IPS-15b (cell line): ENCODE results near the gene IFI27L1.

Experiments
- H3K27me3 ChIP-seq: one replicate; pipeline ENCODE4 v1.6.1; 2013; ENCODE audit warnings: low read length; ENCODE audit not compliant: control insufficient read depth, insufficient read depth
- H3K36me3 ChIP-seq: one replicate; pipeline ENCODE4 v1.6.1; 2013; ENCODE audit warnings: low read length; ENCODE audit not compliant: control insufficient read depth, insufficient read depth
- H3K4me1 ChIP-seq: one replicate; pipeline ENCODE4 v1.6.1; 2013; ENCODE audit warnings: mild to moderate bottlenecking, low read length; ENCODE audit not compliant: control insufficient read depth, insufficient read depth
- H3K4me3 ChIP-seq: one replicate; pipeline ENCODE4 v1.5.1; 2013; ENCODE audit warnings: low read depth, low read length
- H3K9ac ChIP-seq: one replicate; pipeline ENCODE4 v1.6.1; 2013; ENCODE audit warnings: low read depth, mild to moderate bottlenecking, low read length
- H3K9me3 ChIP-seq: one replicate; pipeline ENCODE4 v1.6.1; 2013; ENCODE audit warnings: mild to moderate bottlenecking, low read length; ENCODE audit not compliant: control insufficient read depth, insufficient read depth

Gene IFI27L1

DNA sequence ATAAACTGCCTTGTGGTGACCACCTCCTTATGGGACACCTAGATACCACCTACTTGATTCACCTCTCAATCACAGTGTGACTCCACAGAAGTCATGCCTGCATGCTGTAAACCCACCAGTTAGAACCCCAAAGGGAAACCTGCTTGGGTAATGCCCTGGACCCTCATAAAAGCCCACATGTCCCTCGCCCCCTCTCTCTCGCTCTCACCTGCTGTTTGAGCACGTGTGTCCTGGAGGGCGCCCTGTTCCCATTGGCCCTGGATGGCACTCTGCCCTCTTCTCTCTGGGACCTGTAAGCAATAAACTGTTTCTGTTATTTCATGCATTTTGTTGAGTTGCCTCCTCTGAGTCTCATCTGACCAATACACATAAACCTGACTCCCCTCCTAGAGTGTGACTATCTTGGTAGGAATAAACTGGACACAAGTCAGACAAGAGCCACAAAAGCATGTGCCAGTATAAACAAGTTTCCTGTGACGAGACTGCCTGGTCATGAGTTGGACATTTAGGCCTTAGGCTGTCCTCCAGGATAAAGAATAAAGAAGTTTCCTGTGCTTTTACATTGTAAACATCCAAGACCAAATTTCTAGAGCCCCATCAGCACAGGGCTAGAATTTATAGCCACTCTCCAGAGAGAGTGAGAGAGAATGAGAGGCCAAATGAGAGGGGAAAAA, 39.7 kb downstream of the IFI27L1 start:
- no peak overlapping the region for H3K9ac ChIP-seq
- no peaks in the 10 kb centered on the region for H3K4me1 ChIP-seq
- no peaks in the 10 kb centered on the region for H3K36me3 ChIP-seq
- H3K27me3 ChIP-seq, result no peaks in the 10 kb centered on the region
- H3K9me3 ChIP-seq, result no peaks in the 10 kb centered on the region
- no peak overlapping the region for H3K4me3 ChIP-seq

DNA sequence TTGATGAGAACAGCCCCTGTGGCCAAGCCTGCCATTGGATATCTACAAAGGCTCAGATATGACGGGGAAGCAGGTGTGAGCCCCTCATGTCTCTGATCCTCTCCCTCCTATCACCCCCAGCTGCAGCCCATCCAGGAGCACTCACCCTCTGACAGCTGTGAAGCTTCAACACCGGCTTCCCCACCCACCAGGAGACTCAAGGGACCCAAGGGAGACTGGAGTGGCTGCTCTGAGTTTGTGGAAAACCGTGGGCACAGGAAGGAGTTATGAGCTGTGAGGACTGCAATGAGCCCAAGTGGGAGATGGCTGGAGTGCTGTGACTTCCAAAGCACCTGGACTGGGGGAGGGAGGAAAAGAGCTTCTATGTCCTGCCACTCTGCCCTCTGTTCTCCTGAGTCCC, 40.4 kb downstream of the IFI27L1 start:
- H3K4me1 ChIP-seq, result no peaks in the 10 kb centered on the region
- no peaks in the 10 kb centered on the region for H3K9me3 ChIP-seq
- H3K36me3 ChIP-seq, result no peaks in the 10 kb centered on the region
- H3K4me3 ChIP-seq, result no peak overlapping the region
- no peak overlapping the region for H3K9ac ChIP-seq
- H3K27me3 ChIP-seq, result no peaks in the 10 kb centered on the region

DNA sequence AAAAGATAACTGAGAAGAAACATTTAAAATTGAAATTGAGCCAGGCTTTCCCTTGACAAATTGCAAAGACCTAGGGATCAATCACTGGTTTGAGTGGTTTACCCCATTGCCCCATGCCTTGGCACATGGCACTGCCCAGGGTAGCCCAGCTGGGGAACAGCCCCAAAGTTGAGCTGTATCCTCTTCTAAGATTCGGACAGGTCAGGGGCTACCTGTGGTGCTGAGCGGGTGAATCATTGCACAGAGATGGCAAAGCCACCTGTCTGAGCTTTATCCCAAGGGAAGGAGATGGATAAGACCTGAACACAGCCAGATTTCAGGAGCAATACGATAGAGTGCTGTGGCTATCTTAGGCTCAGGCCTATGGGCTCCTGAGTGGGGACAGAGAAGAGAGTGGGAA, 41.3 kb downstream of the IFI27L1 start:
- no peak overlapping the region for H3K4me3 ChIP-seq
- no peaks in the 10 kb centered on the region for H3K27me3 ChIP-seq
- H3K36me3 ChIP-seq, result no peaks in the 10 kb centered on the region
- no peak overlapping the region for H3K9ac ChIP-seq
- H3K4me1 ChIP-seq, result no peaks in the 10 kb centered on the region
- H3K9me3 ChIP-seq, result no peaks in the 10 kb centered on the region

DNA sequence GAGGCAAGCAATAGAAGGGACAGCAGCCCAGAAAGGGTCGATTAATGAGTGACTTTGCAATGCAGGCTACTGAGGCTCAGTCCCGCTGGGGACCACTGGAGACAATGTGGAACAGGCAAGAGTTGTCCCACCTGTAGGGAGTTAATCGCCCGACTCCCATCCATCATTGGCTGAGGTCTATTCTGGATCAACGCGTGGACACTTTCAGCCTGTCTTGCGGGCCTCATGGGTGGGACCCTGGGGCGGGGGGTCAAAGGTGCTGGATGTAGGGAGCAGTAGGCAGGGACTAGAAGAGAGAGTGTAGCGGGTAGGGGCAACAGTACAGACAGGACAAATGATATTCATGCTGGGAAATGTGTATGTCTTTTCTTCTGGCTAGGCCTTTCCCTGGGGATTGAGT, 42.2 kb downstream of the IFI27L1 start:
- H3K4me1 ChIP-seq, result no peaks in the 10 kb centered on the region
- no peaks in the 10 kb centered on the region for H3K9me3 ChIP-seq

DNA sequence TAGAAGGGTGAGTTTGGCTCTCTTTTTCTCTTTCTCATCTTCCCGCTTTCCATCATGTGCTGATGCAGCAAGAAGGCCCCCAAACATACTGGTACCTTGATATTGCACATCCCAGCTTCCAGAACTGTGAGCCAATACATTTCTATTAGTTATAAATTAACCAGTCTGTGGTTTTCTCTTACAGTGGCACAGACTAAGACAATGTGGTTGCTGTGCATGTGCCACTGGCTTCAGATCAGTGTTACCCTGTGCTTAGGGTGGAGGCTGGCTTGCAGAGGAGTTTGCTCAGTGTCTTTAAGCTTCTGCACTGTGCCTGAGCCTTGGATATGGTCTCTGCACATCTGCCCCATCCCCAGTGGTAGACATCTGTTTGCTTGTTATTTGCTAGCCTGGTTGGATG, 42.8 kb downstream of the IFI27L1 start:
- no peak overlapping the region for H3K9ac ChIP-seq
- no peaks in the 10 kb centered on the region for H3K36me3 ChIP-seq
- H3K9me3 ChIP-seq, result no peaks in the 10 kb centered on the region
- no peaks in the 10 kb centered on the region for H3K4me1 ChIP-seq
- H3K27me3 ChIP-seq, result peaks cover 3% of the 10 kb centered on the region
- no peak overlapping the region for H3K4me3 ChIP-seq

More for the DNA sequence above, 42.2 kb downstream of the IFI27L1 start:
- Histone ChIP-seq H3K27me3 (peaks cover 3% of the 10 kb centered on the region), H3K4me3 (no peak overlapping the region), H3K36me3 (no peaks in the 10 kb centered on the region), H3K9ac (no peak overlapping the region)

DNA sequence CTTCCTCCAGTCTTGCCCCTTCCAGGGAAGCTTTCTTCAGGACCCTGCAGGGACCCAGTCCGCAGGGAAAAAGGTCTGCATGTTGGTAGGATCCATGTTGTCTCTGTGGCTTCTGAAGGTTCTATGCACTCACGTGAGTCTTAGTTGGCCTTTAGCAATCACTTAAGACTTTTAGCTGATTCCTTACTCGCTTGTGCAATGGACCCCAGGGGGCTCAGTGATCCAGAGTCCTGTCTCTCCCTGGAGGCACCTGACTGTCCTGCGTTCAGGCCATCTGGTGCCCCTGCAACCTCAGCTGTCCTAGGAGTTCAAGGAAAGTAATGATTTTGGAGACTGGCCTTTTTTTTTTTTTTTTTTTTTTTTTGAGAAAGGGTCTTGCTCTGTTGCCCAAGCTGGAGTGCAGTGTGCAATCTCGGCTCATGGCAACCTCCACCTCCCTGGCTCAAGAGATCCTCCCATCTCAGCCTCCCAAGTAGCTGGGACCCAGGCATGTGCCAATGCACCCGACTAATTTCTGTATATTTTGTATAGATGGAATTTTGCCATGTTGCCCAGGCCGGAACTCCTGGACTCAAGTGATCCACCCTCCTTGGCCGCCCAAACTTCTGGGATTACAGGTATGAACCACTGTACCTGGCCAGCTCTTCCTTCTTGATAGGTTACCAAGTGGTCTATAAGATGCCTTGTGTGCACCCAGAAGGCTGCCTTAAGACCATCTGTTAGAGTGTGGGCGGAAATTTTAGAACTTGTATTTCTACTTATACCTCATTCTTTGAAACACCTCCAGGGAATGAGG, 43.7 kb downstream of the IFI27L1 start:
- H3K9me3 ChIP-seq, result no peaks in the 10 kb centered on the region
- no peaks in the 10 kb centered on the region for H3K4me1 ChIP-seq
- H3K27me3 ChIP-seq, result peaks cover 3% of the 10 kb centered on the region
- no peaks in the 10 kb centered on the region for H3K36me3 ChIP-seq
- no peak overlapping the region for H3K4me3 ChIP-seq
- no peak overlapping the region for H3K9ac ChIP-seq

DNA sequence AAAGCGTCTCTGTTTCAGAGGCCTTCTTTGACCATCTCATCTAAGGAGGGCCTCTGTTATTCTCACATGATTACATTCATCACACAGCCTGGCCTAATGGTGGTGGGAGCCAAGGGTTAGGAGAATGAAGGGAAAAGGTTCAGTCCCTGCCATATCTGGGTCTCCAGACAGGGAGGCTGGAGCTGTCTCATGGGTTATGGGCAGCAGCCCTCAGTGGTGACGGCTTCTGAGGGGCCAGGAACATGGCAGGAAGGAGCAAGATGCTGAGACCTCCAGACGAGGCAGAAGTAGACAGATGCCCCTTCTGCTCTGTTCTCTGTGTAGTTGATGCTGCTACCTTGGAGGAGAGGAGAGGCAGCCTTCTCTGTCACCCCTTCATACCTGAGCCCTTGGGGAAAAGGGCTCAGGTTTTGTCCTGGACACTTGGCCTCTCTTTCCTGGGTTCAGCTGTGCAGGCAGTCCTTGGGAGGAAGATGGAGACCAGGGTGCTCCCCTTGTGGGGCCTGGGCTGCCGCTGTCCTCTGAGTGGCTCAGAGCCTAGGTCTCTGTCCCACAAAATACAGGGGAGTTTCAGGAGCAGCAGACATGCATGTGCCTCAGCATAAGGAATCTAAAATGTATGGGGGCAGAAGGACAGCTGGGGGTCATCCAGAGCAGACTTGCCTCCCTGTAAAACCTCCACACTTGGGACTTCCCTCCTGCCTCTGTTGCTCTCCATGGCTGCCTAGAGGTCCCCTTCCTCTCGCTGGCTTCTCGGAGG, 44.7 kb downstream of the IFI27L1 start:
- Histone ChIP-seq H3K36me3 (no peaks in the 10 kb centered on the region), H3K9ac (no peak overlapping the region), H3K27me3 (peaks cover 3% of the 10 kb centered on the region), H3K9me3 (no peaks in the 10 kb centered on the region), H3K4me1 (no peaks in the 10 kb centered on the region), H3K4me3 (no peak overlapping the region)

DNA sequence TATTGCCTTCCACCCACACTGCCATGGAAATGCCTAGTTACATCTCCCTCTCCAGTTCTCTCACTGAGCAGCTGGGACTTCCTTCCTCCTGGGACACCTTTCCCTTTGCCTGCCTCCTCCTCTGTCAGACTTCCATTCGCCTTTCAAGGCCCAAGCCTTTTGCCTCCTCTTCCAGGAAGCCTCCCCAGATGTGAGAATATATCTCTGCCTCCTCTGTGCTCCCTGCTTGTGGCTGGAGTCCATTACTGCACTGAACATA, 45.2 kb downstream of the IFI27L1 start:
- Histone ChIP-seq H3K9me3 (no peaks in the 10 kb centered on the region), H3K27me3 (peaks cover 3% of the 10 kb centered on the region), H3K9ac (no peak overlapping the region), H3K4me3 (no peak overlapping the region), H3K36me3 (no peaks in the 10 kb centered on the region), H3K4me1 (no peaks in the 10 kb centered on the region)

DNA sequence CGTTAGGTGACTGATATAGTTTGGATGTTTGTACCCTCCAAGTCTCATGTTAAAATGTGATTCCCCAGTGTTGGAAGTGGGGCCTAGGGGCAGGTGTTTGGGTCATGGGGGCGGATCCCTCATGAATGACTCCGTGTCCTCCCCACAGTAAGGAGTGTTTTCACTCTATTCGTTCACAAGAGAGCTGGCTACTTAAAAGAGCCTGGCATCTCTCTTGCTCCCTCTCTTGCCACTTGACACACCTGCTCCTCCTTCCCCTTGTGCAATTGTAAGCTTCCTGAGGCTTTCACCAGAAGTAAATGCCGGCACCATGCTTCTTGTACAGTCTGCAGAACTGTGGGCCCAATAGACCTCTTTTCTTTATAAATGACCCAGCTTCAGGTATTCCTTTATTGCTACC, 45.7 kb downstream of the IFI27L1 start:
- H3K27me3 ChIP-seq, result peaks cover 3% of the 10 kb centered on the region
- no peaks in the 10 kb centered on the region for H3K4me1 ChIP-seq
- H3K9me3 ChIP-seq, result no peaks in the 10 kb centered on the region
- H3K36me3 ChIP-seq, result no peaks in the 10 kb centered on the region
- H3K9ac ChIP-seq, result no peak overlapping the region
- H3K4me3 ChIP-seq, result no peak overlapping the region

DNA sequence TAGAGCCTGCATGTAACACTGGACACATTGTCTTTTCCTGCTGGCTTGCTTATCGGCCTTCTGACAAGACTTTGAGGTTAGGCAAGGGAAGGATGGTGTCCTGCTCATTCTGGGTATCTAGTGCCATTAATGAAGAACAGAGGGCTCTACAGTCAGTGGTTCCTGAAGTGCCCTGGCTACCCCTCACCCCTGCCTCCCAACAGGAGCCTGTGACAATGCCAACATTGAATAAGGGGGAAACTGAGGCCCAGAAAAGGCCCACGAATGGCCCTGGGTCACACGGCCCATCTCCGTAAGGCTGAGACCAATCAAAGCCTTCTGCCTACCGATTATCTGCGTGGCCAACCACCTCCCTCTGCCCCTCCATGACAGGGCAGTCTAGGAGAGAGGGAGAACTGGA, 46.2 kb downstream of the IFI27L1 start:
- Histone ChIP-seq H3K36me3 (no peaks in the 10 kb centered on the region), H3K4me1 (no peaks in the 10 kb centered on the region), H3K9ac (no peak overlapping the region), H3K9me3 (no peaks in the 10 kb centered on the region), H3K4me3 (no peak overlapping the region), H3K27me3 (peaks cover 3% of the 10 kb centered on the region)

DNA sequence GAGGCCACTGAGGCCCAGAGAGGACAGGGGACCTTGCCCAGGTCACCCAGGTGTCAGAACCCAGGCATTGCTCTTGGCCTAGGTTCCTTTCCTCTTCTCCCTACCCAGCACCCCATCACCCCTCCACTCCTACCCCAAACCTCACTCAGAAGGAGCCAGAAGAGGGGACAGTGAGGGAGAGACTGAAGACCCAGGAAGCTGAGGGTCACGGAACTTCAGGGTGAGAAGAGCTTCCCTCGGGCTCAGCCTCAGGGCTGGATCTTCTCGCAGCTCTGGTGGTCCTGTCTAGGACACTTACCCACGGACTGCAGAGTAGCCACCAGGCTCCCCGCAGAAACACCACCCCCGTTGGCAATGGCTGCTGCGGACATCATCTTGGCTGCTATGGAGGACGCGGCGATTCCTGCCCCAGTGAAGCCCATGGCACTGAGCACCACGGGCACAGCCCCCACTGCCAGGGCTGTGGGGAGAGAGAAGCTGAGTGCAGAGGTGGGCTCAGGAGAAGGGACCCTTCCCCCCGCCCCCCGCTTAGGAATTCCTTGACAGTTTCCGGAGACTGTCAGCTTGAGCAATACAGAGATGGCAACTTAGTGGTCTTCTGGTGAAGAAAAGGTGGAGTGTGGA, 47.2 kb downstream of the IFI27L1 start:
- H3K4me1 ChIP-seq, result no peaks in the 10 kb centered on the region
- H3K4me3 ChIP-seq, result peak overlapping the region; percentile 67
- H3K27me3 ChIP-seq, result peaks cover 3% of the 10 kb centered on the region
- no peak overlapping the region for H3K9ac ChIP-seq
- no peaks in the 10 kb centered on the region for H3K36me3 ChIP-seq
- H3K9me3 ChIP-seq, result no peaks in the 10 kb centered on the region
